ENCODE measurements around the gene PAFAH1B2. TPM values are rescaled to one million over a fixed set of nuclear protein-coding genes. Genes with fewer than 3 reads are reported as not detected.

Gene PAFAH1B2, protein sequence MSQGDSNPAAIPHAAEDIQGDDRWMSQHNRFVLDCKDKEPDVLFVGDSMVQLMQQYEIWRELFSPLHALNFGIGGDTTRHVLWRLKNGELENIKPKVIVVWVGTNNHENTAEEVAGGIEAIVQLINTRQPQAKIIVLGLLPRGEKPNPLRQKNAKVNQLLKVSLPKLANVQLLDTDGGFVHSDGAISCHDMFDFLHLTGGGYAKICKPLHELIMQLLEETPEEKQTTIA
- total RNA-seq = 126 and 206 TPM in 2 replicates

DNA sequence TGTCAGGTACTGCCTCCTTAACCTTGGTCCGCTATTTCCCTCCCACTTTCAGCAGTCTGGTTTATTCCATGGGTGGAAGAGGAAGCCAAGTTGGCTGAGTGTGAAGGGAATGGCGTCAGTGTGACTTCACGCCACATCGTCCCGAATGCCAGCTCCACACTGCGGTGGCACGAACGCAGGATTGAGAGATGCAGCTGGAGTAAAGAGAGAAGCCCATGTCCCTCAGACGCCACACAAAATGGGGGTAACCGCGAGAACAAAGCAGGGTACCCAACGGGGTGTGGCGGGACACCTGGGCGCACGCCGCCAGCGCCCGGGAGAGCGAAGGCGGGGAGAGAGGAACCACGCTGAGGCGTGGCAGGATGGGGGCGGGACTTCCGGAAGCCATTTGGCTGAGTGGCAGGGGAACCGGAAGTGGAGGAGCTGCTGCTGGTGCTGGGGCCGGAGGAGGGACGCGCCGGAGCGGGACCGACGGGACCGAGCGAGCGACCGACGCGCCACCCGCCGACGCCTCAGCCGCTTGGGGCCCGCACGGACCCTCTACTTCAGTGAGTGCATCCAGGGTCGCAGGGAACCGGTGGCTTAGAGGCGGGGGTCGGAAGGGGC, at the start of gene PAFAH1B2:
Gene PAFAH1B2 (plus strand): TSS at position 417 of the 606 bp plus-strand sequence. CDS start 8,161 bp downstream, outside the sequence.

DNA sequence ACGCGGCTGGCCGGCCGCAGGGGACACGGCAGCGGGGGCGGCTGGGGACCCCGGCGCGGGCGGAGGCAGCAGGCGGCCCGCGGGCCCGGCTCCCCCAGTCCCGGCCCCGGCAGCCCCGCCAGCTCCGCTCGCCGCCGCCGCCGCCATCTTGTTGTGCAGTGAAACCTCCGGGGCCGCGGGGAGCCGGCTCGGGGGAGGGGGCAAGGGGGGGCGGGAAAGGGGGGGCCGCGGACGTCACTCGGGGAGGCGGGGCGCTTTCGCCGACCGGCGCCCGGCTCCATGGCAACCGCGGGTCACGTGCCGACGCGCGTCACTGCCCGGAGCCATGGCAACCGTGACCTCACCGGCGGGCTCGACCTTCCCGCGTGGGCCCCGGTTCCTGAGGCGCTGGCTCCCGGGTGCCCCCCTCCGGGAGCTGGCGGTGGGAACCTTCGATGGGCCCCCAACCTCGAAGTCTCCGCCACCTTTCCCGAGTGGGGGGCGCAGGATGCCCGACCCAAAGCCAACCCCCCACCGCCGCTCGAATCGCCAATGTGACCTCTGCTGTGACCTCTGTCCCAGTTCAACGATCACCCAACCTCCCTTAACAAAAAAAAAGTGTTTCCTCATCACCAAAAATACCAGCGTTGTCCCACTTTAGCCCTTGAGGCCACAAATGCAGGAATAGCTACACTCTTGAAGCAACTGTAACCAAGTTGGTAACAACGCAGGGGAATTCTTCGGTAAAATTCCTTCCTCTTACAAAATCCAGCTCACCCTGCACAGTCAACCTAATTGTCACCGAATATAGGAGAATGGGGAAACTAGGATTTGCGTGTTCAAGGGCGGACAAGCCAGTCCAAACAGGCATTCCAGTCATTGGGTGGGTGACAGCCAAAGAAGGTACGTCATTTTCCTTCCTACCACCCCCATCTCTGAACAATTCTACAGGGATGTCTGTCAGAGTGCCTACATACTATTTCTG, 45.5 kb upstream of the PAFAH1B2 start, which contains the start of gene SIK3:
Gene SIK3 (minus strand): TSS at position 160 of the 964 bp plus-strand sequence. CDS start 13 bp downstream, at position 147.

DNA sequence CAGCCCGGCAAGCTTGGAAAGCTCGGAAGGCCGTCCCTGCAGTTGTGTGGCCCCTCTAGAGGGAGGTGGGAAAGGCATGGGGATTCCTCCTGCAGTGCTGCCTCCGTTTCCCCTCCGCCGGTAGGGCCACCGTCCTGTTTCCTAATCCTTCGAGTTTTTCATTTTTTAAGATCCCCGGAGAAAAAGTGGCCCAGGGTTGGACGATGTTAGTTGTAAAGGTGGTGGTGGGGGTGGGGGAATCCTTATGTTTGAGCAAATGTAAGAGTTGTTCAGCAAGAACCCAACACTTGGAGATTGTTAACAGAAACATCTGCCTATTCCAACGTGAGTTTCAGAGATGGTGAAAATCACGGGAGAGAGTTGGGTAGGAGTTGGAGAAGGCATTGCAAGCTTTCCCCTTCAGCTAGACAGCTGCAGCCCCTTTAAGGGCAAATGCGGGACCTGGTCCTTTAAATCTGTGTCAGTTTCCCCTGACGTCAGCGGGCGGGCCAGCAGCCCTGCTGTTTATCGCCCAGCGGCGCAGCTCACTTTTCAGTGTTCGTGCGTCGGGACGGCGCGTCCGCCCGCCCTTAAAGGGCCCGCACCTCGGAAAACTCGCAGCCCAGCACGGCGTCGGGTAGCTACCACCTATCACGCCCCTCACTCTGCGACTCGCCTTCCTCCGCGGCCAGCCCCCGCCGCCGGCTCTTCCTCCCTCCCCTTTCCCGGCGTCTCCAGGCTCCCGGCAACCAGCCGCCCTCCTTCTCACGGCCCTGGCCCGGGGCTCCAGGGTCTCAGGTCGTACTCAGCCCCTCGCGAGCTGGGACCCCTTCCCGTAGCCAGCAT, 34.3 kb downstream of the PAFAH1B2 start, which contains the start of gene SIDT2:
Gene SIDT2 (plus strand): TSS at position 534 of the 825 bp plus-strand sequence. CDS start 521 bp downstream, outside the sequence.

DNA sequence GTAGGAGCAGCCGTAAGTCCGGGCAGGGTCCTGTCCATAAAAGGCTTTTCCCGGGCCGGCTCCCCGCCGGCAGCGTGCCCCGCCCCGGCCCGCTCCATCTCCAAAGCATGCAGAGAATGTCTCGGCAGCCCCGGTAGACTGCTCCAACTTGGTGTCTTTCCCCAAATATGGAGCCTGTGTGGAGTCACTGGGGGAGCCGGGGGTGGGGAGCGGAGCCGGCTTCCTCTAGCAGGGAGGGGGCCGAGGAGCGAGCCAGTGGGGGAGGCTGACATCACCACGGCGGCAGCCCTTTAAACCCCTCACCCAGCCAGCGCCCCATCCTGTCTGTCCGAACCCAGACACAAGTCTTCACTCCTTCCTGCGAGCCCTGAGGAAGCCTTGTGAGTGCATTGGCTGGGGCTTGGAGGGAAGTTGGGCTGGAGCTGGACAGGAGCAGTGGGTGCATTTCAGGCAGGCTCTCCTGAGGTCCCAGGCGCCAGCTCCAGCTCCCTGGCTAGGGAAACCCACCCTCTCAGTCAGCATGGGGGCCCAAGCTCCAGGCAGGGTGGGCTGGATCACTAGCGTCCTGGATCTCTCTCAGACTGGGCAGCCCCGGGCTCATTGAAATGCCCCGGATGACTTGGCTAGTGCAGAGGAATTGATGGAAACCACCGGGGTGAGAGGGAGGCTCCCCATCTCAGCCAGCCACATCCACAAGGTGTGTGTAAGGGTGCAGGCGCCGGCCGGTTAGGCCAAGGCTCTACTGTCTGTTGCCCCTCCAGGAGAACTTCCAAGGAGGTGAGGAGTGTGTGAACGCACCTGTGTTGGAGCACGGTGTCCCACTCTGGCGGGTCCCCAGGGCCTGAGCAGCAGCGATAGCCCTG, 55.2 kb downstream of the PAFAH1B2 start, which contains the start of gene TAGLN:
Gene TAGLN (plus strand): TSS at position 318 of the 863 bp plus-strand sequence. CDS start 3,644 bp downstream, outside the sequence.

Other genes with a start within 250 kb of the PAFAH1B2 start
- gene SIK3, start 45.9 kb upstream of the PAFAH1B2 start, total RNA-seq = 9.5 and 11.8 TPM in 2 replicates
- gene SIDT2, start 34.5 kb downstream of the PAFAH1B2 start, total RNA-seq = 17.0 and 22.8 TPM in 2 replicates
- 61.6 and 1,293 TPM in 2 replicates for gene TAGLN, start 55.1 kb downstream of the PAFAH1B2 start, total RNA-seq
- 33.8 and 49.0 TPM in 2 replicates for gene PCSK7, start 87.8 kb downstream of the PAFAH1B2 start, total RNA-seq
- gene RNF214, start 88.4 kb downstream of the PAFAH1B2 start, total RNA-seq = 12.3 and 14.1 TPM in 2 replicates
- gene BACE1-AS, start 147.1 kb downstream of the PAFAH1B2 start, total RNA-seq = 4.3 and 4.7 TPM in 2 replicates
- gene BACE1, start 172.0 kb downstream of the PAFAH1B2 start, total RNA-seq = 25.1 and 28.8 TPM in 2 replicates
- gene CEP164, start 183.6 kb downstream of the PAFAH1B2 start, total RNA-seq = 26.2 and 27.9 TPM in 2 replicates